K562 (cell line): ENCODE data around the gene EPHB1. TPM values are rescaled to one million over a fixed set of nuclear protein-coding genes. Genes with fewer than 3 reads are reported as not detected.

Experiments used
- ATAC-seq: fragments of 200-7000 bp; cut with Tn5 transposase; 3 replicates; pipeline ENCODE4 v1.9.1; 2020; ENCODE audit warnings: moderate library complexity
- BruUV-seq: library from RNA; stranded (reverse); fragments of 400-500 nt; replicated peaks from 2 replicates; lab custom pipeline; 2021; lab: Mats Ljungman, UMichigan
- CTCF ChIA-PET: fragments of 300-600 bp; formaldehyde crosslinking; extraction: SDS; loops from one replicate; lab custom pipeline; 2021; ENCODE audit warnings: low intra/inter-chr PET ratio; lab: Yijun Ruan, JAX
- POLR2A ChIA-PET: fragments of 300-600, 350-650 bp; sonication (Branson Sonifier 250); formaldehyde crosslinking; extraction: SDS; loops from one replicate; lab custom pipeline; 2021; ENCODE audit warnings: antibody characterized with exemption, inconsistent platforms; lab: Yijun Ruan, JAX
- DNase-seq, 4 experiments: peaks; one replicate each; pipeline versions ENCODE4 v3.0.0 to v3.0.0-alpha.2; 2011 to 2018; ENCODE audit warnings: low spot score in 3 of 4, mixed read lengths in 3 of 4; ENCODE audit errors: extremely low read depth in 1 of 4
- FAIRE-seq: peaks from 2 replicates; lab custom pipeline; 2011; peaks lifted over from hg19 to GRCh38; lab: Jason Lieb, UNC
- H2AFZ ChIP-seq: 2 replicates; pipeline ENCODE4 v1.6.0; 2011; ENCODE audit warnings: low read depth, low read length, control low read depth, inconsistent platforms
- H3K27ac ChIP-seq: fragments of 200-600 bp; 3 replicates; pipeline ENCODE4 v1.8.0; 2011; ENCODE audit warnings: low read depth, mild to moderate bottlenecking, control low read depth, inconsistent platforms, low read length, moderate library complexity, mixed read lengths; ENCODE audit errors: extremely low read depth
- H3K27me3 ChIP-seq, 2 experiments: fragments of 300-600 bp in 1 of 2; 2 replicates in 1 of 2; 3 replicates in 1 of 2; pipeline versions ENCODE4 v1.6.0 to v1.8.0; 2011; ENCODE audit warnings: inconsistent platforms in 2 of 2, low read length in 2 of 2, mild to moderate bottlenecking in 1 of 2, mixed read lengths in 1 of 2, moderate library complexity in 1 of 2; ENCODE audit not compliant: control insufficient read depth in 2 of 2, insufficient read depth in 2 of 2
- H3K36me3 ChIP-seq: fragments of 300-600 bp; 3 replicates; pipeline ENCODE4 v1.8.0; 2011; ENCODE audit warnings: mild to moderate bottlenecking, low read length, inconsistent platforms; ENCODE audit not compliant: control insufficient read depth, insufficient read depth
- H3K4me1 ChIP-seq, 2 experiments: fragments of 200-600 bp in 1 of 2; replicated peaks in 1 of 2; 2 replicates in 1 of 2; 3 replicates in 1 of 2; pipeline versions ENCODE4 v1.5.1 to v1.8.0; 2011; ENCODE audit warnings: inconsistent platforms in 2 of 2, low read length in 2 of 2, mild to moderate bottlenecking in 1 of 2, mixed read lengths in 1 of 2, moderate library complexity in 1 of 2; ENCODE audit not compliant: control insufficient read depth in 2 of 2, insufficient read depth in 2 of 2
- H3K4me2 ChIP-seq: 2 replicates; pipeline ENCODE4 v1.6.1; 2011; ENCODE audit warnings: low read length, control low read depth, inconsistent platforms, mixed read lengths; ENCODE audit not compliant: insufficient read depth
- H3K4me3 ChIP-seq: fragments of 200-600 bp; sonication (generic), shearing (Covaris generic); 2 replicates; pipeline ENCODE4 v1.5.1; 2016; ENCODE audit warnings: control low read depth, inconsistent platforms
- H3K79me2 ChIP-seq: fragments of 200-600 bp; 3 replicates; pipeline ENCODE4 v1.8.0; 2011; ENCODE audit warnings: low read length, inconsistent platforms; ENCODE audit not compliant: control insufficient read depth, insufficient read depth
- H3K9ac ChIP-seq, 2 experiments: 2 replicates each; pipeline versions ENCODE4 v1.6.0 to v1.6.1; 2011; ENCODE audit warnings: low read depth in 2 of 2, low read length in 2 of 2, control low read depth in 1 of 2, inconsistent platforms in 1 of 2, mild to moderate bottlenecking in 1 of 2, mixed read lengths in 1 of 2; ENCODE audit not compliant: insufficient read depth in 1 of 2
- H3K9me1 ChIP-seq: one replicate; pipeline ENCODE4 v1.6.0; 2011; ENCODE audit warnings: inconsistent platforms, mild to moderate bottlenecking, low read length, moderate library complexity; ENCODE audit not compliant: control insufficient read depth, insufficient read depth
- H3K9me3 ChIP-seq: replicated peaks from 2 replicates; pipeline ENCODE4 v1.5.1; 2011; ENCODE audit warnings: low read depth, low read length, inconsistent platforms; ENCODE audit not compliant: control insufficient read depth, insufficient read depth
- H4K20me1 ChIP-seq: replicated peaks from 2 replicates; pipeline ENCODE4 v1.6.1; 2011; ENCODE audit warnings: low read length, inconsistent platforms, mixed read lengths; ENCODE audit not compliant: control insufficient read depth, insufficient read depth
- BHLHE40 ChIP-seq: IDR thresholded peaks from 2 replicates; pipeline ENCODE4 v1.6.1; 2011; ENCODE audit warnings: low read length, improper control_type of control experiment
- CSDE1 ChIP-seq, 2 experiments: fragments of 450-650 bp; IDR thresholded peaks; 2 replicates each; pipeline ENCODE4 v1.6.1; 2016; ENCODE audit warnings: mild to moderate bottlenecking in 1 of 2
- DPF2 ChIP-seq: fragments of 450-650 bp; IDR thresholded peaks from 2 replicates; pipeline ENCODE4 v1.6.1; 2016
- FOXA1 ChIP-seq: fragments of 450-650 bp; IDR thresholded peaks from 2 replicates; pipeline ENCODE4 v1.6.1; 2016; ENCODE audit warnings: mild to moderate bottlenecking, borderline replicate concordance
- HLTF ChIP-seq: fragments of 450-650 bp; IDR thresholded peaks from 2 replicates; pipeline ENCODE4 v1.6.1; 2016
- MCM3 ChIP-seq: fragments of 450-650 bp; IDR thresholded peaks from 2 replicates; pipeline ENCODE4 v1.6.1; 2016
- NR2C1 ChIP-seq, 2 experiments: fragments of 450-650 bp; IDR thresholded peaks; 2 replicates each; pipeline ENCODE4 v1.6.1; 2017; ENCODE audit warnings: mild to moderate bottlenecking in 2 of 2, antibody characterized with exemption in 1 of 2, inconsistent platforms in 1 of 2, missing compliant biosample characterization in 1 of 2, missing genetic modification characterization in 1 of 2
- PHF20 ChIP-seq: fragments of 450-650 bp; IDR thresholded peaks from 2 replicates; pipeline ENCODE4 v1.6.1; 2018; ENCODE audit not compliant: partially characterized antibody
- RB1 ChIP-seq: fragments of 450-650 bp; IDR thresholded peaks from 2 replicates; pipeline ENCODE4 v1.6.1; 2017; ENCODE audit warnings: low read depth, mild to moderate bottlenecking
- SETDB1 ChIP-seq: IDR thresholded peaks from one replicate; pipeline ENCODE4 v1.6.1; 2012; ENCODE audit warnings: low read length, control low read depth, inconsistent platforms
- WGBS: fragments of 100-300 bp; shearing (Covaris generic); methylation state at CpG from one replicate; pipeline ENCODE4 v1.1.6; 2016; ENCODE audit warnings: low coverage, mixed read lengths; ENCODE audit not compliant: insufficient coverage; ENCODE audit errors: missing lambda C conversion rate; 5-methylcytosine and 5-hydroxymethylcytosine counted together
- in situ Hi-C: fragments of 300-500 bp; cut with MboI; formaldehyde crosslinking; loops from 4 replicates; pipeline ENCODE4 v1.15.0; 2018; ENCODE audit warnings: inconsistent platforms, mixed read lengths
- intact Hi-C: fragments of 100-400 bp; cut with micrococcal nuclease; formaldehyde crosslinking; loops from 2 replicates; pipeline ENCODE4 v1.14.2; 2022
- polyA plus RNA-seq, 8 experiments: library from polyadenylated mRNA; depleted of rRNA in 4 of 8; stranded (reverse) in 5 of 8; unstranded in 3 of 8; fragments of >200 nt; fragmentation: Nextera tagmentation in 2 of 8; fragmentation: Illumina TruSeq in 1 of 8; extraction: Ambion mirVana in 2 of 8; extraction: Trizol in 1 of 8; gene quantifications; 2 replicates each; pipeline versions ENCODE4 v1.2.1 to v1.2.3, GENCODE V29; 2011 to 2014; ENCODE audit warnings: inconsistent platforms in 1 of 8, missing spikeins in 1 of 8
- total RNA-seq, 7 experiments: library from RNA; depleted of rRNA in 6 of 7; stranded (reverse); fragments of >200 nt in 6 of 7; fragmentation: Illumina TruSeq in 2 of 7; extraction: Trizol in 2 of 7; gene quantifications; 2 replicates each; pipeline versions ENCODE4 v1.2.1 to v1.2.3, GENCODE V29; 2011 to 2021; ENCODE audit warnings: low replicate concordance in 1 of 7
- TF ChIP-seq, protein P1 (sequence below): fragments of 250-450 bp; sonication (Bioruptor Pico); IDR thresholded peaks from 2 replicates; pipeline ENCODE4 v1.4.0; 2020; ENCODE audit warnings: mild to moderate bottlenecking, moderate library complexity, borderline replicate concordance
- TF ChIP-seq, protein P2 (sequence below): sonication (generic); formaldehyde crosslinking; IDR thresholded peaks from 2 replicates; pipeline ENCODE4 v1.8.0; 2022; ENCODE audit warnings: missing genetic modification reagents, mild to moderate bottlenecking, moderate library complexity, borderline replicate concordance
- TF ChIP-seq, protein P3 (sequence below): fragments of 450-650 bp; IDR thresholded peaks from 2 replicates; pipeline ENCODE4 v1.6.1; 2017; ENCODE audit warnings: mild to moderate bottlenecking, moderate library complexity
- TF ChIP-seq, protein P4 (sequence below): sonication (generic); formaldehyde crosslinking; IDR thresholded peaks from 2 replicates; pipeline ENCODE4 v1.8.0; 2022; ENCODE audit warnings: mild to moderate bottlenecking, low read depth, missing genetic modification reagents
- TF ChIP-seq, protein P5 (sequence below): fragments of 250-450 bp; sonication (Bioruptor Pico); IDR thresholded peaks from 2 replicates; pipeline ENCODE4 v1.8.0; 2022; ENCODE audit warnings: inconsistent platforms

EPHB1 gene
- total and polyA plus RNA-seq, 9 of the 15 experiments (the other 6 are each of a cell fraction or from before 2014, with no cell fraction given), result 0.29 TPM; not detected in 8

DNA sequence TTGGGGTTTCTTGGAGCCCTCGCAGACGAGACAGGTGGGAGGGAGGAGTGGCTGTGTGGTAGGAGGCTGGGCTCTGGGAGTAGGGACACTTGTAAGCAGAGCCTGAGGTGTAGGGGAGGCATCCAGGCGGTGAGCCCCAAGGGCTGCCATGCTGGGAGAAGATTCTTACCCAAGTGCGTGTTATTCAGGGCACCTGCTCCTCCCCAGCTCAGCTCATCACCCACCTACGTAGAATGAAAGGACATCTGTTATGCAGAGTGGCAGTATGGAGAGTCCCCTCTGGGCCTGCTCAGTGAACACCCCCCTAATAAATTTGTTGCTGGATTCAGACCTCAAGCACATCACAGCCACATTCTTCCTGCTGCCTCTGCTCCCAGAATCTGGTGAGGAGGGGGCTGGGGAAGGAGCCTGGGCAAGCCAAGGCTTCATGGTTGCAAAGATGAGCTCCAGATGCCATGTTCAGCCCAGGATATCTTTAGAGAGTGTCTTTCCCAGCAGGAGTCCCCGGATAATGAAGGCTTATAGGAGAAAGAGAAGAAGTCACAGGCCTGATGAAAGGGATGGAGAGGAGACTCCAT is 261.8 kb downstream of the EPHB1 start:
- Histone ChIP-seq H3K79me2 (no peaks in the 10 kb centered on the region), H3K9me1 (no peaks in the 10 kb centered on the region), H3K27me3 (no peaks in the 10 kb centered on the region), H3K9me3 (no peaks in the 10 kb centered on the region), H3K4me2 (no peak overlapping the region), H2AFZ (no peak overlapping the region), H3K36me3 (no peaks in the 10 kb centered on the region), H3K27ac (no peak overlapping the region), H3K4me1 (no peaks in the 10 kb centered on the region), H3K9ac (no peak overlapping the region), H4K20me1 (no peaks in the 10 kb centered on the region), H3K4me3 (no peak overlapping the region)
- 0% methylated on average over 6 of the region's 6 CpGs for WGBS
- no peak for FAIRE-seq
- CTCF ChIA-PET, result no interaction called here
- intact Hi-C loops (no loop called here), in situ Hi-C loops (no loop called here)
- ATAC-seq, result no peak
- POLR2A ChIA-PET, result no interaction called here
- no peak for DNase-seq
- no TSS peak for BruUV-seq
- no peak for TF ChIP-seq HLTF
- no peak for TF ChIP-seq FOXA1
- TF ChIP-seq, protein P1, sequence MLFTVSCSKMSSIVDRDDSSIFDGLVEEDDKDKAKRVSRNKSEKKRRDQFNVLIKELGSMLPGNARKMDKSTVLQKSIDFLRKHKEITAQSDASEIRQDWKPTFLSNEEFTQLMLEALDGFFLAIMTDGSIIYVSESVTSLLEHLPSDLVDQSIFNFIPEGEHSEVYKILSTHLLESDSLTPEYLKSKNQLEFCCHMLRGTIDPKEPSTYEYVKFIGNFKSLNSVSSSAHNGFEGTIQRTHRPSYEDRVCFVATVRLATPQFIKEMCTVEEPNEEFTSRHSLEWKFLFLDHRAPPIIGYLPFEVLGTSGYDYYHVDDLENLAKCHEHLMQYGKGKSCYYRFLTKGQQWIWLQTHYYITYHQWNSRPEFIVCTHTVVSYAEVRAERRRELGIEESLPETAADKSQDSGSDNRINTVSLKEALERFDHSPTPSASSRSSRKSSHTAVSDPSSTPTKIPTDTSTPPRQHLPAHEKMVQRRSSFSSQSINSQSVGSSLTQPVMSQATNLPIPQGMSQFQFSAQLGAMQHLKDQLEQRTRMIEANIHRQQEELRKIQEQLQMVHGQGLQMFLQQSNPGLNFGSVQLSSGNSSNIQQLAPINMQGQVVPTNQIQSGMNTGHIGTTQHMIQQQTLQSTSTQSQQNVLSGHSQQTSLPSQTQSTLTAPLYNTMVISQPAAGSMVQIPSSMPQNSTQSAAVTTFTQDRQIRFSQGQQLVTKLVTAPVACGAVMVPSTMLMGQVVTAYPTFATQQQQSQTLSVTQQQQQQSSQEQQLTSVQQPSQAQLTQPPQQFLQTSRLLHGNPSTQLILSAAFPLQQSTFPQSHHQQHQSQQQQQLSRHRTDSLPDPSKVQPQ (CRISPR knock-in tag), result no peak
- no peak for TF ChIP-seq DPF2
- no peak for TF ChIP-seq BHLHE40
- TF ChIP-seq, protein P2, sequence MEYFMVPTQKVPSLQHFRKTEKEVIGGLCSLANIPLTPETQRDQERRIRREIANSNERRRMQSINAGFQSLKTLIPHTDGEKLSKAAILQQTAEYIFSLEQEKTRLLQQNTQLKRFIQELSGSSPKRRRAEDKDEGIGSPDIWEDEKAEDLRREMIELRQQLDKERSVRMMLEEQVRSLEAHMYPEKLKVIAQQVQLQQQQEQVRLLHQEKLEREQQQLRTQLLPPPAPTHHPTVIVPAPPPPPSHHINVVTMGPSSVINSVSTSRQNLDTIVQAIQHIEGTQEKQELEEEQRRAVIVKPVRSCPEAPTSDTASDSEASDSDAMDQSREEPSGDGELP, result no peak
- no peak for TF ChIP-seq RB1
- no peak for TF ChIP-seq SETDB1
- TF ChIP-seq, protein P3, sequence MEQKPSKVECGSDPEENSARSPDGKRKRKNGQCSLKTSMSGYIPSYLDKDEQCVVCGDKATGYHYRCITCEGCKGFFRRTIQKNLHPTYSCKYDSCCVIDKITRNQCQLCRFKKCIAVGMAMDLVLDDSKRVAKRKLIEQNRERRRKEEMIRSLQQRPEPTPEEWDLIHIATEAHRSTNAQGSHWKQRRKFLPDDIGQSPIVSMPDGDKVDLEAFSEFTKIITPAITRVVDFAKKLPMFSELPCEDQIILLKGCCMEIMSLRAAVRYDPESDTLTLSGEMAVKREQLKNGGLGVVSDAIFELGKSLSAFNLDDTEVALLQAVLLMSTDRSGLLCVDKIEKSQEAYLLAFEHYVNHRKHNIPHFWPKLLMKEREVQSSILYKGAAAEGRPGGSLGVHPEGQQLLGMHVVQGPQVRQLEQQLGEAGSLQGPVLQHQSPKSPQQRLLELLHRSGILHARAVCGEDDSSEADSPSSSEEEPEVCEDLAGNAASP, result no peak
- TF ChIP-seq NR2C1 (IDR thresholded peaks at IDR 0.05), result no peak
- no peak for TF ChIP-seq NR2C1 (tag; IDR thresholded peaks at IDR 0.05)
- TF ChIP-seq PHF20, result no peak
- no peak for TF ChIP-seq CSDE1 (IDR thresholded peaks at IDR 0.05)
- TF ChIP-seq, protein P4, sequence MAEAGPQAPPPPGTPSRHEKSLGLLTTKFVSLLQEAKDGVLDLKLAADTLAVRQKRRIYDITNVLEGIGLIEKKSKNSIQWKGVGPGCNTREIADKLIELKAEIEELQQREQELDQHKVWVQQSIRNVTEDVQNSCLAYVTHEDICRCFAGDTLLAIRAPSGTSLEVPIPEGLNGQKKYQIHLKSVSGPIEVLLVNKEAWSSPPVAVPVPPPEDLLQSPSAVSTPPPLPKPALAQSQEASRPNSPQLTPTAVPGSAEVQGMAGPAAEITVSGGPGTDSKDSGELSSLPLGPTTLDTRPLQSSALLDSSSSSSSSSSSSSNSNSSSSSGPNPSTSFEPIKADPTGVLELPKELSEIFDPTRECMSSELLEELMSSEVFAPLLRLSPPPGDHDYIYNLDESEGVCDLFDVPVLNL (CRISPR knock-in tag), result no peak
- TF ChIP-seq, protein P5, sequence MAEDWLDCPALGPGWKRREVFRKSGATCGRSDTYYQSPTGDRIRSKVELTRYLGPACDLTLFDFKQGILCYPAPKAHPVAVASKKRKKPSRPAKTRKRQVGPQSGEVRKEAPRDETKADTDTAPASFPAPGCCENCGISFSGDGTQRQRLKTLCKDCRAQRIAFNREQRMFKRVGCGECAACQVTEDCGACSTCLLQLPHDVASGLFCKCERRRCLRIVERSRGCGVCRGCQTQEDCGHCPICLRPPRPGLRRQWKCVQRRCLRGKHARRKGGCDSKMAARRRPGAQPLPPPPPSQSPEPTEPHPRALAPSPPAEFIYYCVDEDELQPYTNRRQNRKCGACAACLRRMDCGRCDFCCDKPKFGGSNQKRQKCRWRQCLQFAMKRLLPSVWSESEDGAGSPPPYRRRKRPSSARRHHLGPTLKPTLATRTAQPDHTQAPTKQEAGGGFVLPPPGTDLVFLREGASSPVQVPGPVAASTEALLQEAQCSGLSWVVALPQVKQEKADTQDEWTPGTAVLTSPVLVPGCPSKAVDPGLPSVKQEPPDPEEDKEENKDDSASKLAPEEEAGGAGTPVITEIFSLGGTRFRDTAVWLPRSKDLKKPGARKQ (CRISPR knock-in tag), result no peak
- TF ChIP-seq MCM3, result no peak
